ENCODE results near the gene DMRT2. TPM values are rescaled to one million over a fixed set of nuclear protein-coding genes. Genes with fewer than 3 reads are reported as not detected.

DMRT2 gene
- total RNA-seq, 1 donor from 2014 or later, result 0.53 TPM

DNA sequence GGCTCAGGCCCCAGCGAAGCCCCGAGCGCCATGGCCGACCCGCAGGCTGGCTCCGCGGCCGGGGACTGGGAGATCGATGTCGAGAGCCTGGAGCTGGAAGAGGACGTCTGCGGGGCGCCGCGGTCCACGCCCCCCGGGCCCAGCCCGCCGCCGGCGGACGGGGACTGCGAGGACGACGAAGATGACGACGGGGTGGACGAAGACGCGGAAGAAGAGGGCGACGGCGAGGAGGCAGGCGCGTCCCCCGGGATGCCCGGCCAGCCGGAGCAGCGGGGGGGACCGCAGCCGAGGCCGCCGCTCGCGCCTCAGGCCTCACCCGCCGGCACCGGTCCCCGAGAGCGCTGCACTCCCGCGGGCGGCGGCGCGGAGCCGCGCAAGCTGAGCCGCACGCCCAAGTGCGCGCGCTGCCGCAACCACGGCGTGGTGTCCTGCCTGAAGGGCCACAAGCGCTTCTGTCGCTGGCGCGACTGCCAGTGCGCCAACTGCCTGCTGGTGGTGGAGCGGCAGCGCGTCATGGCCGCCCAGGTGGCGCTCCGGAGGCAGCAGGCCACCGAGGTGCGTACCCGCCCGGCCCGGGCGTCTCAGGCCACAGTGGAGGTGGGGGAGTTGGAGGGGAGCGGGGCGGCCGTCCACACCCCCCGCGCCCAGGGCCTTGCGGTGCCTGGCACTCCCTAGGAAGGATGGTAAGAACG is 1.6 kb downstream of the DMRT2 start:
- H3K36me3 ChIP-seq (ENCODE audit: control insufficient read depth, insufficient read depth, low read length), result no peaks in the 10 kb centered on the region
- H3K4me3 ChIP-seq (ENCODE audit: low read depth, low read length), result peak overlapping the region; percentile 35
- DNase-seq (ENCODE audit: low read depth) (peak; percentile 27), FAIRE-seq (no peak)
- TF ChIP-seq, protein P1, sequence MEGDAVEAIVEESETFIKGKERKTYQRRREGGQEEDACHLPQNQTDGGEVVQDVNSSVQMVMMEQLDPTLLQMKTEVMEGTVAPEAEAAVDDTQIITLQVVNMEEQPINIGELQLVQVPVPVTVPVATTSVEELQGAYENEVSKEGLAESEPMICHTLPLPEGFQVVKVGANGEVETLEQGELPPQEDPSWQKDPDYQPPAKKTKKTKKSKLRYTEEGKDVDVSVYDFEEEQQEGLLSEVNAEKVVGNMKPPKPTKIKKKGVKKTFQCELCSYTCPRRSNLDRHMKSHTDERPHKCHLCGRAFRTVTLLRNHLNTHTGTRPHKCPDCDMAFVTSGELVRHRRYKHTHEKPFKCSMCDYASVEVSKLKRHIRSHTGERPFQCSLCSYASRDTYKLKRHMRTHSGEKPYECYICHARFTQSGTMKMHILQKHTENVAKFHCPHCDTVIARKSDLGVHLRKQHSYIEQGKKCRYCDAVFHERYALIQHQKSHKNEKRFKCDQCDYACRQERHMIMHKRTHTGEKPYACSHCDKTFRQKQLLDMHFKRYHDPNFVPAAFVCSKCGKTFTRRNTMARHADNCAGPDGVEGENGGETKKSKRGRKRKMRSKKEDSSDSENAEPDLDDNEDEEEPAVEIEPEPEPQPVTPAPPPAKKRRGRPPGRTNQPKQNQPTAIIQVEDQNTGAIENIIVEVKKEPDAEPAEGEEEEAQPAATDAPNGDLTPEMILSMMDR (IDR thresholded peaks at IDR 0.05; ENCODE audit: insufficient read depth, low read length, severe bottlenecking), result peak; percentile 67
- H3K27me3 ChIP-seq (ENCODE audit: control insufficient read depth, insufficient read depth, low read length), result no peaks in the 10 kb centered on the region

DNA sequence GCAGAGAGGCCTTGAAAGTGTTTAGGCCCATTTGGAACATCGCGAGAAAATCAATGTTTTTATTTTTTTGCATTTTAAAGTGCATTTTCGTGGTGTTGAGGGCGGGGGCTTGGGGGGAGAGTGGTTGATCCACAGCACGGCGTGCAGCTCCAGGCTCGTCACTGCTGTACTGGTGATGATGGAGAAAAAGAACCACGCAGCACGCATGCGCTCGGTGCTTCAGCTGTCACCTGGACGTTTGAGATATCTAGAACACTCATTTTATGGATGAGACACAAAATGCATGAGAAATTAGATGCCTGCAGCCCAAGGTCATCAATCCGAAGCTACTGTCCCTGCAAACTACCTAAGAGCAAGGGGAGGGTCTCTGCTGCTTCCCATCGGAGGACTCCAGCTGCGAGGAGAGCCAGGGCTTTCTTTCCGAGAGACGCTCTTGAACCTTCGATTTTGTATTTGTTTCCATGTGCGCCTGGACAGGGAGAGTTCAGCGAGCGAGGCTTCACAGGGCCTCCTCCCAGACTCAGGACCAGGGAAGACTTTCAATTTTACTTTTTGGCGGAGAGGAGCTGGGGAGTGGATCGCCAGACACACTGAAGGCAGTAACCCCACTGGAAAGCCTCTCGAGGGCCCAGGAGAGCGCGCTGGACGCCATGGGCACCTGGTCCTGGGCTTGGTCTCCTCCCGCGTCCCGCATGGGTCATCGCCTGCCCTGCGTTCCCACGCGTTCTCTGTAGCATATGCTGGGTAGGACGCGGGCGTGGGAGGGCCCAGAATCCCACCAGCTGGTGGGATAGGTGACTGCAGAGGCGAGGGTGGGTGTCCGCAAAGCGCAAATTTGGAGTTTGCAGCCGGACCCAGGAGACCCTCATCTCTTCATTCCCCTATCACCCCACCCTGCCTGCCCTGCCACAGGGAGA is 2.5 kb downstream of the DMRT2 start:
- no peaks in the 10 kb centered on the region for H3K36me3 ChIP-seq (ENCODE audit: control insufficient read depth, insufficient read depth, low read length)

DNA sequence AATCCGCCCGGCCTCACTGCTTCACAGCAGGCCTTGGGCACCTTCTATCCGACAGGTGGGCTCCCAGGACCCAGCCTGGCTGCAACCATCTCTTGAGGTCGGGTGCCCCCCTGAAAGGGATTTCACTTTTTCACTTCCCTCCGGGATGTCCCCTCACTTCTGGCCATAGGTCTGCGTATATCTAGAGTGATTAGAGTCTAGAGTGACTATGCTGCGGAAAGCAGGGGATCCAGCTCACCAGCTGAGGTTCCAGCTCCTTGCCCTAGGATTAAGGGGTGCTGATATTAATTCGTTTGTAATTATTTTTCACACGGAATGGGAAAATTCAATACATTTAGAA is 3.1 kb downstream of the DMRT2 start:
- no peaks in the 10 kb centered on the region for H3K36me3 ChIP-seq (ENCODE audit: control insufficient read depth, insufficient read depth, low read length)
- TF ChIP-seq, protein P1 (IDR thresholded peaks at IDR 0.05; ENCODE audit: insufficient read depth, low read length, severe bottlenecking), result no peak
- no peak overlapping the region for H3K4me3 ChIP-seq (ENCODE audit: low read depth, low read length)
- FAIRE-seq, result no peak
- no peaks in the 10 kb centered on the region for H3K27me3 ChIP-seq (ENCODE audit: control insufficient read depth, insufficient read depth, low read length)
- no peak for DNase-seq (ENCODE audit: low read depth)

More for the DNA sequence above, 2.5 kb downstream of the DMRT2 start:
- FAIRE-seq (no peak), DNase-seq (ENCODE audit: low read depth) (no peak)
- H3K27me3 ChIP-seq (ENCODE audit: control insufficient read depth, insufficient read depth, low read length), result no peaks in the 10 kb centered on the region
- H3K4me3 ChIP-seq (ENCODE audit: low read depth, low read length), result peak overlapping the region; percentile 35
- TF ChIP-seq, protein P1 (IDR thresholded peaks at IDR 0.05; ENCODE audit: insufficient read depth, low read length, severe bottlenecking), result no peak

DNA sequence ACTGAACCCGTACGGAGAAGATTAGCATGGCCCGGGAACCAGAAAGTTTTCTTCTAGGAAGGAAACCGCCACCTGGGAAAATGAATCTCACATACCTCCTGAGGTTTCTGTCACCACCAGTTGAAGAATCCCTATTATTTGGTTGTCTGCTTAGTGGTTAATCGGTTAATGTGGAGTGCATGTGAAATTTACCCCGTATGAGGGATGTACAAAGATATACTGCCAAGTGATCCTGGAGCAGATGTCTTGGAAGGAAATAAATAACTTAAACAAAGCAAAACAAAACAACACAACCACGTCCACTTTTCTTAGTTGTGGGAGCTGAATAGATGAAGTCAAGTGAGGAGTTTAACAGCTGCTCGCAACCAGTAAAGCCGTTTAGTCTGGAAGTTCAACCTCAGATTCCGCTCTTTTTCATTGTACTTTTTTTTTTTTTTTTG is 3.8 kb downstream of the DMRT2 start:
- no peak for DNase-seq (ENCODE audit: low read depth)
- TF ChIP-seq, protein P1 (IDR thresholded peaks at IDR 0.05; ENCODE audit: insufficient read depth, low read length, severe bottlenecking), result no peak
- no peak for FAIRE-seq

DNA sequence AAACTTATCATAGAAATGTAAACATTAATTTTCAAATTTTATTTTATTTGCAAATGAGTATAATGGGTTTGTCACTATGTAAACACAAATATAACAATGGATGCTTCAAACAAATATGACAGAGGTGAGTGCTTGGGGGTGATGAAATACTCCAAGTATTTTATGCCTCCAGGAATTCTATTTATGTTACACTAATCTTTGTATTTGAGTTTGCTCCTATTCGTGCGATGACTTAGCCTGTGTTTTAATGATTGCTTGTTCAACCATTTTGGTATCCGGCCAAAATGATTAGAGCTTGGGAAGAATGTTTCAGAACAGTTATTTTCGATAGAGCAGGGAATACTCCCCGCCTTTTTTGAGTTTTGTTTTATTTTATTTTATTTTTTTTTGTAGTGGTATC is 5.0 kb downstream of the DMRT2 start:
- peak; percentile 93 for DNase-seq (ENCODE audit: low read depth)
- H3K27me3 ChIP-seq (ENCODE audit: control insufficient read depth, insufficient read depth, low read length), result no peaks in the 10 kb centered on the region
- no peaks in the 10 kb centered on the region for H3K36me3 ChIP-seq (ENCODE audit: control insufficient read depth, insufficient read depth, low read length)
- no peak overlapping the region for H3K4me3 ChIP-seq (ENCODE audit: low read depth, low read length)
- TF ChIP-seq, protein P1 (IDR thresholded peaks at IDR 0.05; ENCODE audit: insufficient read depth, low read length, severe bottlenecking), result no peak
- FAIRE-seq, result no peak

More for the DNA sequence above, 3.8 kb downstream of the DMRT2 start:
- Histone ChIP-seq H3K27me3 (ENCODE audit: control insufficient read depth, insufficient read depth, low read length) (no peaks in the 10 kb centered on the region), H3K4me3 (ENCODE audit: low read depth, low read length) (no peak overlapping the region), H3K36me3 (ENCODE audit: control insufficient read depth, insufficient read depth, low read length) (no peaks in the 10 kb centered on the region)

Data from bronchial epithelial cell (primary cell).